CD4-positive, alpha-beta T cell treated with Interleukin-12 subunit alpha and Interleukin-12 subunit beta, for 1 hour (primary cell): ENCODE results near the gene UBR1.
"Not testable (repeated sequence)": the region's sequence is repeated elsewhere in the genome, so short reads cannot be mapped to it uniquely, and the experiment has no call there.

Experiments
- DNase-seq: peaks from one replicate; pipeline ENCODE4 v3.0.0-alpha.2; 2020

UBR1 gene

DNA sequence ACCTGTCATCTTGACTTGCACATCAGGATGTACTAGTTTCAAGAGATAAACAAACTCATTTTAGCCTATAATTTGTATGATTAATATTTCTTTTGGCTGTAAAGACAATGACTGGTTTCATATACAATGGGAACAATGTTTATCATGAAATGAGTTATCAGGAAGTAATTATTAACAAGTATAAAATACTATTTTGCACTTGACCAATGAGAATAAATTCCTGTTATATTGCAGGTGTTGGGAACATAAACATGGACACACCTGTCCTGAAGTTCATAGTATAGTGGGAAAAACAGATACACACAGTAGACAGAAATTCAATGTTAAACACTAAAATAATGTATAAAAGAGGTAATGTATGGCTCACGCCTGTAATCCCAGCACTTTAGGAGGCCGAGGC, 56.9 kb downstream of the UBR1 start:
- no peak for DNase-seq

DNA sequence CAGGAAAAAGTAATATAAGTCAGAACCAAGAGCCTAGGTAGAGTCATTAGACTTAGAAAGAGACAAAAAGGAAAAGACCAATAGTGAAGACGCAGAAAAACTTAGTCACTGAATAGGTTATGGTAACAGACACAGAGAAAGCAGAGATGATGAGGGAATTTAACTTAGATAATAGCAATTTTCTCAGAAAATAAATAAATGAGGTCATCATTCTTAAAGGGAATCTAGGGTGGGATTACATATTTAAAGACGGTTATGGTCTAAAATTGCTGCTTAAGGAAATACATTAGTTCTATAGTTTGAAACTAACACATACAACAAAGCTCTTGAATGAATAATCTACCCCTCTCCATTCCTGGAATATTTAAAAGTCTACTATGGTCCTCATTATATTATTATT, 59.4 kb downstream of the UBR1 start:
- DNase-seq = no peak

DNA sequence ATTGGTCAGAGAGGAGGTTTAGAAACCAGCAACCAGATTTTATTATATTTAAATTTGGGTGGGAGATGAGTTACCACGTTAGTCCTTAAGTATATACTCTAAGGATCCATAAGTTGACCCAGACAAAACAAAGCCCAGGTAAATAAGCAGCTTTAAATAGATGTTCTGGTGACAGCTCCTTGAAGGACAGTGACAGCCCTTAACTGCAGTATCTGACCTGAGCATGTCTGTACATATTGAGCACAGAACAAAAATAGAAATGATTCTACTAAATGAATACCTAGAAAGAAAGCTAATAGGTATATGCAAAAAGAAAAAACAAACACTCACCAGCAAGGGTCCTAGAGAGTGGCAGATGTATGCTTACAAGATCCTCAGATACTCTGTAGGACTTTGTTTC, 63.0 kb downstream of the UBR1 start:
- DNase-seq = no peak

DNA sequence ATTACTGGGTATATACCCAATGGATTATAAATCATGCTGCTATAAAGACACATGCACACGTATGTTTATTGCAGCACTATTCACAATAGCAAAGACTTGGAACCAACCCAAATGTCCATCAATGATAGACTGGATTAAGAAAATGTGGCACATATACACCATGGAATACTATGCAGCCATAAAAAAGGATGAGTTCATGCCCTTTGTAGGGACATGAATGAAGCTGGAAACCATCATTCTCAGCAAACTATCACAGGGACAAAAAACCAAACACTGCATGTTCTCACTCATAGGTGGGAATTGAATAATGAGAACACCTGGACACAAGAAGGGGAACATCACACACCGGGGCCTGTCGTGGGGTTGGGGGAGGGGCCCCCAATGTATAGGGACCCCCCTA, 64.8 kb downstream of the UBR1 start:
- DNase-seq = not testable (repeated sequence)

DNA sequence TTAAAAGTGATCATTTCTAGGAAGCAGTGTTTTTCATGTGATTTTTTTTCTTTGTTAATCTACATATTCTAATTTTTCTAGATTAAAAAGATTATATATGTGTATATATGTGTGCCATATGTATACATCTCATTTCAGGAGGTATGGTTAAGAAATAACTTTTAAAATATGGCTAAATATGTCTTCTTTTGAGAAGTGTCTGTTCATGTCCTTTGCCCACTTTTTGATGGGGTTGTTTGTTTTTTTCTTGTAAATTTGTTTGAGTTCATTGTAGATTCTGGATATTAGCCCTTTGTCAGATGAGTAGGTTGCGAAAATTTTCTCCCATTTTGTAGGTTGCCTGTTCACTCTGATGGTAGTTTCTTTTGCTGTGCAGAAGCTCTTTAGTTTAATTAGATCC, 70.6 kb downstream of the UBR1 start:
- DNase-seq = not testable (repeated sequence)

DNA sequence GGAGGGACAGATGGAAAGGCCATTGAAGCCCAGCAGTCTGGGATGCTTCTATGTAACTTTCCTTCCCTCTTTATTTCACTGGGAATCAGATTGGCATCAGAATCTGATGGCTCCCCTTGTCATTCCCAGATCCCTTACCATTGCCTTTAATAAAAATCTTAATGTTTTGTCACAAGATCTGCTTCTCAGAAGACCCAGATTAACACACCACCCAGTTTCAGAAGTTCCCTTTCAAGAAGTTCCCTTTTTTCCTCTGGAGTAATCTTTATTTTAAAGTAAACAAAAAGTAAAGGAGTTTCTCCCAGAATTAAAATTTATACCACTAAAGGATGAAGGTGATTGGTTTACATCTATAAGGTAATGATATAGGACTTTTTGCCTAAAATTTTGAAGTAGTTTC, 76.4 kb downstream of the UBR1 start:
- DNase-seq = no peak

DNA sequence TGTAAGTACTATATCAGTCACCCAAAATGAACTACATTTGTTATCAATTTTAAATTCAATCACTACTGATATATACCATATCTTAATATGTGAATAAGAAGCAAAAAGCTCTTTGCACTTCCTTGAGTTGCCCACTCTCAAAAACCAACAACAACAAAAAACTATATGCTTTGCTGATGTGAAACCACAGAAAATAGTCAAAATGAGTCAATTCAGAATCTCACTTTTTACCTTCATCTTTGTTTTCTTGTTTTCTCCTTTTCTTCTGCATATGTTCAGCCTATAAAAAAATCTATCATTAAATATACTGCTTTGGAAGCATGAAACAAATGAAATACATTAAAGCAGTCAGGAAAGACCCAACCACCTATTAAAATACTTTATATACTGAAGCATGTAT, 80.7 kb downstream of the UBR1 start:
- DNase-seq = no peak

DNA sequence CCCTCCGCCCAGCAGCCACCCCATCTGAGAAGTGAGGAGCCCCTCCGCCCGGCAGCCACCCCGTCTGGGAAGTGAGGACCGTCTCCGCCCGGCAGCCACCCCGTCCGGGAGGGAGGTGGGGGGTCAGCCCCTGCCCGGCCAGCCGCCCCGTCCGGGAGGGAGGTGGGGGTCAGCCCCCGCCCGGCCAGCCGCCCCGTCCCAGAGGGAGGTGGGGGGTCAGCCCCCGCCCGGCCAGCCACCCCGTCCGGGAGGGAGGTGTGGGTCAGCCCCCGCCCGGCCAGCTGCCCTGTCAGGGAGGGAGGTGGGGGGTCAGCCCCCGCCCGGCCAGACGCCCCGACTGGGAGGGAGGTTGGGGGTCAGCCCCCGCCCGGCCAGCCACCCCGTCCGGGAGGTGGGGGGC, 91.2 kb downstream of the UBR1 start:
- DNase-seq = not testable (repeated sequence)

DNA sequence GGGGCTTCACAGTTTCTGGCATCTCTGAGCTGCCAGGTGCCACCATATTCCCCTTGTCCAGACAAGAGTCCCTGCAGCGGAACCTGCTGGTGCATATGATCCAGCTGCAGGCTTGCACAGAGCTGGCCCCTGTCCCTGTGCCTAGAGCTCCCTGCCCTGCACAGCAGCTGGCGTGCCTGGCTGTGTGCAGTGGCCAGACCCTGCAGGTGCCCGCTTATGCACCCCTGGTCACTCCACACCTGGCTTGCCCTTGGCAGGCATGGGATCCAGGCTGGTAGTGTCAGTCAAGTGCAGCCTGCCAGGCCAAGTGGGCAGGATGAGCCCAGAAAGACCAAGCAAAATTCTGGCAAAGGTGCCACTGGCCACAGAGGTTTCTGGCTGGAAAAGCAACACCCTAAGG, 96.6 kb downstream of the UBR1 start:
- no peak for DNase-seq

DNA sequence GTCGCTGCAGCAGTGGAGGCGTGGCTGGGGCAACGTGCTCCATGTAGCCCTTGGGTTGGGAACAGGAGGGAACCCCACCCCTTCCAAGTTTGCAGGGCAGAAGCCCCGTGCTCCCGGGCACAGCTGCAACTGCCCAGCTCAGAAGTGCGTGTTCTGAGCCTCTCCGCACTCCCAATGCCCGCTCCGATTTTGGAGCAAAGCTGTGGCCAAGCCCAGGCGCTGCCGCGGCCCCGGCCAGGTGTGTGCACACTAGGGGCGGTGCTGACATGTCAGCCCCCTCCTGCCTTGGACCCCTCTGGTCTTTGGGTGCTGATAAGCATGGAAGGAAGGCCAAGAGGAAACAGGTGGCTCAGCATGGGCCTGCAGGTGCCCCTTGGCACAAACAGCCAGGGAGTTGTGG, 97.7 kb downstream of the UBR1 start:
- DNase-seq = no peak

DNA sequence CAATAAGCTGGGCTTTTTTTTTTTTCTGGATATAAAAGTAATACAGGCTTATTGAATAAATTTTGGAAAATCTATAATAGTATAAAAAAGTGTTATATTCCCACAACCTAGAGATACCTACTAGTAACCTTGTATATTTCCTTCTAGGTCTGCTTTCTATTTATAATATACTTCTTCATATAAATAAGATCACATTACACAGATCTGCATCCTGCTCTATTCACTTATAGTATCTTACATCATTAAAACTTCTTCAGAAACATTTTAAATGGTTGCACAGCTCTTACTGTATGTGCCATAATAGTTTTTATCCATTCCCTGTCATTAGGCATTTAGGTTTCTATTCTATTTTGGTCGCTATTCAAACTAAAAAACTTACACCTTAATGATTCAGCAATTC, 98.3 kb downstream of the UBR1 start:
- no peak for DNase-seq

DNA sequence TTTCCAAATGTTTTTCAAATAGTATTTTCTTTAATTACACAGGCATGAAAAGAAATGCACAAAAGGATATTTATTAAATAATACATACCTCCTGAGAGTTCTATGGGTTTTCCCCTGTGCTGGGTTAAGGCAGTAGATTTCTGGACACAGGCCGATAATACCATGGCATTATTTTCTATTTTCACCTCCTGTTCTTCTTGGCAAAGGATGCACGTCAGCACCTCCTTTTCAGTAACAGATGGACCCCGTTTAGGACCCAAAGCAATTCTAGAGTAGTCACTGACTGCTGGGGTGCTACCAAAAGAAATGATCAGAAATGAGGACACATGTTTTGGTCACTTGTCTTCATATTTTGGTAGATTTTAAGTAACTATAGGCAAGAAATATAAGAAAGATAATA, 98.8 kb downstream of the UBR1 start:
- no peak for DNase-seq

DNA sequence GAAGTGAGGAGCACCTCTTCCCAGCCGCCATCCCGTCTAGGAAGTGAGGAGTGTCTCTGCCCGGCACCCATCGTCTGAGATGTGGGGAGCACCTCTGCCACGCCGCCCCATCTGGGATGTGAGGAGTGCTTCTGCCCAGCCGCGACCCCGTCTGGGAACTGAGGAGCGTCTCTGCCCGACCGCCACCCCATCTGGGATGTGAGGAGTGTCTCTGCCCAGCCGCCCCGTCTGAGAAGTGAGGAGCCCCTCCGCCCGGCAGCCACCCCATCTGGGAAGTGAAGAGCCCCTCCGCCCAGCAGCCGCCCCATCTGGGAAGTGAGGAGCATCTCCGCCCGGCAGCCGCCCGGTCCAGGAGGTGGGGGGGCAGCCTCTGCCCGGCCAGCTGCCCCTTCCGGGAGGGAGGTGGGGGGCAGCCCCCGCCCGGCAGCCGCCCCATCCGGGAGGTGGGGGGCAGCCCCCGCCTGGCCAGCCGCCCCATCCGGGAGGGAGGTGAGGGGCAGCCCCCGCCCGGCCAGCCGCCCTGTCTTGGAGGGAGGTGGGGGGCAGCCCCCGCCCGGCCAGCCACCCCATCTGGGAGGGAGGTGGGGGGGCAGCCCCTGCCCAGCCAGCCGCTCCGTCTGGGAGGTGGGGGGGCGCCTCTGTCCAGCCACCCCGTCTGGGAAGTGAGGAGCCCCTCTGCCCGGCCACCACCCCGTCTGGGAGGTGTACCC, 100.8 kb downstream of the UBR1 start:
- not testable (repeated sequence) for DNase-seq

DNA sequence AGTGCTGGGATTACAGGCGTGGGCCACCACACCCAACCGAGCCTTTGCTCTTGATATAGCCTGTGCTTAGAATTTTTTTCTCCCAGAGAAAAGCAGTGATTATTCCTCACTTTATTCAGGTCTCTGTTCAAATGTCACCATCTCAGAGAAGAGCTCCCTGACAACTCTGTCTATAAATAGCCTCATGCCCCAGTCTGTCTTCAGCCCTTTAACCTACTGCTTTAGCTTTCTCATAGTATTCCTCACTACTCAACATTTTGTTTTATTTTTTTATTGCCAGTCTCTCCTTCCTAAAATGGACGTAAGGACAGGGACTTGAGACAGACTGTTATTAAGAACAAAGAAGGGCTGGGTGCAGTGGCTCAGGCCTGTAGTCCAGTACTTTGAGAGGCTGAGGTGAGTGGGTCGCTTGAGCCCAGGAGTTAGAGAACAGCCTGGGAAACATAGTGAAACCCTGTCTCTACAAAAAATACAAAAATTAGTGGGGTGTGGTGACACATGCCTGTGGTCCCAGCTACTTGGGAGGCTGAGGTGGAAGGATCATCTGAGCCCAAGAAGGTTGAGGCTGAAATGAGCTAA, 106.5 kb downstream of the UBR1 start:
- DNase-seq = no peak

DNA sequence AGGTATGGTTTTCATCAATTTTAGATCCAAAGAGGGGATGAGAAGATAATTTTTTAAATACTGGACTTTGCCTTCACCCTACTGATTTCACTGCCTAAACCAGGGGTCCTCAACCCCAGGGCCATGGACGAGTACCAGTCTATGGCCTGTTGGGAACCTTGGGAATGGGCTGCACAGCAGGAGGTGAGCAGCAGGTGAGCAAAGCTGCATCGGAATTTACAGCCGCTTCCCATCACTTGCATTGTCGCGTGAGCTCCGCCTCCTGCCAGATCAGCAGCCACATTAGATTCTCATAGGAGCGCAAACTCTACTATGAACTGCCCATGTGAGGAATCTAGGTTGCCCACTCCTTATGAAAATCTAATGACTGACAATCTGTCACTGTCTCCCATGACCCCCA, 109.0 kb downstream of the UBR1 start:
- DNase-seq = no peak

DNA sequence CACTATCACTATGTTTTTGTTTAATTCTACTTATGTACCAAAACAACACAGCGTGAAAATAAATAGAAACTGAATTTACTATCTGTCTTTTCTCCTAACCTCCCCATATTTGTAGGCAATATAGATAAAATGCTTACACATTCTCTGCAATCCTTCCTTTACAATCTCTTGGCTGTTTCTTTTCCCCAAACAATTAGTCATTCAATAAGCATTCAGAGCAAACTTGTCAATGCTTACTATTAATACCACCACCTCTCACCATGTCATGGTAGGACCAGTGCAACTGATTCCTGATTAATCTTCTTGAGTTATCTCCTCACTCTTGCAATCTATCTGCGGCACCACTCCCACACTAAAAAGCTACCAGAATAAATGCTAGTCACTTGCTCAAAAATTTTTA, 111.3 kb downstream of the UBR1 start:
- DNase-seq = no peak

DNA sequence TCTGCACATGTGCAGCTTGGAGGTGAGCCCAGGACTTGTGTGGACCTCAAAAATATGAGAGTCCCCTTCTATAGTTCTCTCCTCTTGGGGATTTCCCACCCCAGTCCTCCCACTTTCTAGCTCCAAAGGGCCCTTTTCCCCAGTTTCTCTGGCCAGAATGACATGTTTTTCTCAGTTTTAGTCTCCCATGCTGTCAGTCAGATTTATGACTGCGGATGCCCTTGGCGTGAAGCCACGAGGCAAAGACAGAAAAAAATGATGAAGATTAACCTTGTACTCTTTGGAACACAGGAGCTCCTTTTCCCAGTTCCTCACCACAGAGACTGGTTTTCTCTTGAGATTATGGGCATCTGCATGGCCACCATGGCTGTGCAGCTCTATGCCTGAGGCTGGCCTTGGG, 113.2 kb downstream of the UBR1 start:
- DNase-seq = no peak

DNA sequence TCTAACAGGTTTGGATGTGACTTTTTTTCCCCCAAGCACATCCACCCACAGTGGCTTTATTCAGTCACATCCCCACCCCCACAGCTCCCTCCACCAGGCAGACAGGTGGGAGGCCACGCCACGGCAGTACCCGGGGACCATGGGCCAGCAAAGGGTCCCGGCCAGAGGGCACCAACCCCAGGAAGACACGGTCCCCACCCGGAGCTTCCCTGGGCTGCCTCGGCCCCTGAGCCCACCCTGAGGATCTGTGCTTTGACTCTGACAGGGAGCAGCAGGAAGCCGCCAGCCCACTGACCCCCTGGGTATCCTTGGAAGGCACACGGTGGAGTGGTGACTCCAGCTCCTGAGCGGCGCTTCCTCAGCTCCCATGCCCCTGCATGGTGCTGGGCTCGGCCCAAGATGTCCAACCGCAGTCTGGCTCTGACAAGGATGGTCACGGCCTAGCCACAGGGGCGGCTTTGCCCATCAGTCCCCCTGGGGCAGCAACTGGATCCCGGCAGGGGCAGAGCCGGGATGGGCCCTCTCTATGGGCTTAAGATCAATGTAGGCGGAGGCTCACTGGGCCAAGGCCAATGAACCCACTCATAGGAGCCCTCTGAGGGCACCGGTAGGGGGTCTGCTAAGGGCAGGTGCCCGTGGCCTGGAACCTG, 119.0 kb downstream of the UBR1 start:
- DNase-seq = no peak

DNA sequence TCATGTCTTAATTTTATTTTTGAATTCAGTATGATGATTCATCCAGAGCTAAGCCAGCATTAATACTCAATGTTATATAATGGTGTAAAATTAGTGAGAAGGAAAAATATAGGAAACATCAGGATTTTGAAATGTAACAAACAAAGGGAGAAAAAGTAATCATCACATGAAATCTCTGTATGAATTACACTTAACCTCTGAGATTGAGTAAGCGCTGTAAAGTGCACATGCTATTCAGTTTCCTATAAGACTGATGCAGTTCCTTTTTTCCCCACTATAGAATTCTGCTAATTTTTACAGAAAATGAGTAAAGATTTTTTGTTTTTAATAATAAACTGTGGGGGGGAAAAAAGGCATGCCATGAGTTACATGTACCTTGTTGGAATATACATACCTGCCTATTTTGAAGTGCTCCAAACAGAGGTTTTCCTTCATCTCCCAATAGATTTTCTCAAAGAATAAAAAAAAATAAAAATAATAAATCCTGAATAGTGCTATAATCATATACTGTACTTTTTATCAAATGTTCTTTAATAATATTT, 121.3 kb downstream of the UBR1 start:
- DNase-seq = no peak

DNA sequence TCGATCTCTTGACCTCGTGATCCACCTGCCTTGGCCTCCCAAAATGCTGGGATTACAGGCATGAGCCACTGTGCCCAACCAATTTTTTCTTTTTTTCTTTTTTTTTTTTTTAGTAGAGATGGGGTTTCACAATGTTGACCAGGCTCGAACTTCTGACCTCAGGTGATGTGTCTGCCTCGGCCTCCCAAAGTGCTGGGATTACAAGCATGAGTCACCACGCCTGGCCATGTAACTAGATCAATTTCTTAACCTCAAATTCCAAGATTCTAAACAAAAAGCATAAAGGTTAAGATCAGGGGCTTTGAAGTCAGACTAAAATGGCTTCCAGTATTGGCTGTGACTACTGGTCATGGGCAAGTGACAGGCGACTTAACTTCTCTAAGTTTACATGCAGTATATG, 126.7 kb downstream of the UBR1 start:
- DNase-seq = not testable (repeated sequence)

DNA sequence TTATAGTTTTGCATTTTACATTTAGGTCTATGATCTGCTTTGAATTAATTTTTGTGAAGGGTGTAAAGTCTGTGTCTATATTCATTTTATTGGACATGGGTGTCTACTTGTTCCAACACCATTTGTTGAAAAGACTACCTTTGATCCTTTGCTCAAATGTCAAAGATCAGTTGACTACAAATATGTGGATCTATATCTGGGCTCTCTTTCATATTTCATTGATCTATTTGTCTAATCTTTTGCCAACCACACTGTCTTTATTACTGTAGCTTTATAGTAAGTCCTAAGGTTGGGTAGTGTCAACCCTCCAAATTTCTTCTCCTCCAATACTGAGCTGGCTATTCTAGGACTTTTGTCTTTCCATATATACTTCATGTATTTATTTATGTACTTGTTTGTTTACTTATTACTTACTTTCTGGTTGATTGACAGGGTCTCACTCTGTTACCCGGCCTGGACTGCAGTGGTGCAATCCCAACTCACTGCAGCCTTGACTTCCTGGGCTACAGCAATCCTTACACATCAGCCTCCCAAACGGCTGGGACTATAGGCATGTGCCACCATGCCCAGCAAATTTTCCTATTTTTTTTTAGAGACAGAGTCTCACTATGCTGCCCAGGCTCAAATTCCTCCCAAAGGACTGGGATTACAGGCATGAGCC, 131.5 kb downstream of the UBR1 start:
- no peak for DNase-seq

DNA sequence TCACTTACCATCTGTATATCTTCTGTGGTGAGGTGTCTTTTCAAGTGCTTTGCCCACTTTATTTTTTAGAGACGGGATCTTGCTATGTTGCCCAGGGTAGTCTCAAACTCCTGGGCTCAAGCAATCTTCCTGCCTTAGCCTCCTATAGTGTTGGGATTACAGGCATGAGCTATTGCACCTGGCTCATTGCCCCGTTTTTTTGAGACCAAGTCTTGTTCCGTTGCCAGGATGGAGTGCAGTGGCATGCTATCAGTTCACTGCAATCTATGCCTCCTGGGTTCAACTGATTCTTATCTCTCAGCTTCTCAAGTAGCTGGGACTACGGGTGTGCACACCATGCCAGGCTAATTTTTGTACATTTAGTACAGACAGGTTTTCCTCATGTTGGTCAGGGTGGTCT, 132.7 kb downstream of the UBR1 start:
- no peak for DNase-seq

DNA sequence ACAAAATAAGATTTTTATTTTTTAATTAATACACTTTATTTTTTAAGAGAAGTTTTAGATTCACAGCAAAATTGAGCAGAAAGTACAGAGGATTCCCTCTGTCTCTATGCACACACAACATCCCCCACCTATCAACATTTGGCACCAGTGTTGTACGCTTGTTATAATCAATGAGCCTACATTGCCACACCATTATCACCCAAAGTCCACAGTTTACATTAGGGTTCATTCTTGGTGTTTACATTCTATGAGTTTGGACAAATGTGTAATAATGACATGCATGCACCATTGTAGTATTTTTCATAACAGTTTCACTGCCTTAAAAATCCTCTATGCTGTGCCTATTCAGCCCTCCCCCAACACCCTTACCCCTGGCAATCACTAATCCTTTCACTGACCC, 134.0 kb downstream of the UBR1 start:
- no peak for DNase-seq

DNA sequence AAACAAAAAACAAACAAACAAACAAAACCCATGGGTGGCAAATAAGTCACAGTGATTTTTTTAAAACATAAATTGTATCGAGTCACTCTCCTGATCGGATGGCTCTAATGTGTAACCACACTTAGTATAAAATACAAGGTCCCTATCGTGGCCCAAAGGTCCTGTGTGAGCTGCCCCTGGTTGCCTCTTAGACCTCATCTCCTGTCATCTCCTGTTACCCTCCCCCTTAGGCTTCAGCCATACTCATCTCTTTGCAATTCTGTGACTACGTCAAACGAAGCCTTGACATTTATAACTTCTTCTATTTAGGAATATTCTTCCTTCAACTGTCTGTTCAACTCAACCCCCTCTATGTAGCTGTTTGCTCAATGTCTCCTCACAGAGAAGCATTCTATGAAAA, 141.4 kb downstream of the UBR1 start:
- DNase-seq = no peak
